ENCODE data around the gene ZER1. TPM values are rescaled to one million over a fixed set of nuclear protein-coding genes. Genes with fewer than 3 reads are reported as not detected.

The ZER1 gene
- total and polyA plus RNA-seq, 2 of the 4 experiments (the other 2 are of a cell fraction): 7.7 to 34.9 TPM

DNA sequence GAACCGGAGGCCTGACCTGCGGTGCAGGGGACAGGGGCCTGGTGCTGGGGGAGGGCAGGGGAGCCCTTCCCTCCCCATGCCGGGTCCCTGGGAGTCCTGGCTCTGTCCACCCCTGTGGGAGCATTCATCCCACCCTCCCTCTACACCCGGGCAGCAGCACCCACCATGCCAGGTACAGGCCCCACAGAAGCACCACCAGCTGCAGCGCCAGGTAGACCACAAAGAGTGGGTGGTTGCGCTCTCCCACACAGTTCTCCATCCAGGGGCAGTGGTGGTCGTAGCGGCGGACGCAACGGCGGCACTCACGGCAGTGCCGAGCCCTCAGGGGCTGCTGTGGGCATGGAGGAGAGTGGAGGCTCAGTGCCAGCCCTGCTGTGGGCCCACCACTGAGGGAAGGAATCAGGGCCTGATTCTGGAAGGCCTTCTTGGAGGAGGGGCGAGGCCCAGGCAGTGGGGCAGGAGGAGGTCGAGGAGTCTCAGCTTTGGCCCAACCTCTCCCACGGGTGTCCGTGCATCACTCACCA, 50.2 kb downstream of the ZER1 start:
- Histone ChIP-seq H3K36me3 (ENCODE audit: control insufficient read depth, insufficient read depth, low read length) (peaks cover 3% of the 10 kb centered on the region), H2AFZ (replicated peaks; ENCODE audit: low read length, poor library complexity) (no peak overlapping the region), H3K4me3 (ENCODE audit: insufficient read depth, low read depth, low read length) (no peak overlapping the region), H3K18ac (ENCODE audit: low read depth, low read length) (no peak overlapping the region), H2BK15ac (ENCODE audit: low read depth, low read length) (no peak overlapping the region), H2BK20ac (ENCODE audit: low read depth, low read length) (no peak overlapping the region), H3K27me3 (ENCODE audit: control insufficient read depth, insufficient read depth, low read length) (no peaks in the 10 kb centered on the region), H2AK5ac (ENCODE audit: low read depth, low read length) (no peak overlapping the region), H2AK9ac (replicated peaks; ENCODE audit: low read depth, low read length, poor library complexity) (no peak overlapping the region), H3K4ac (ENCODE audit: low read depth, low read length) (no peak overlapping the region), H4K5ac (ENCODE audit: low read depth, low read length) (no peak overlapping the region), H4K20me1 (ENCODE audit: insufficient read depth, low read length) (no peaks in the 10 kb centered on the region), H2BK120ac (ENCODE audit: low read depth, low read length) (no peak overlapping the region), H3K79me1 (ENCODE audit: low read depth in 1 of 2, low read length in 2 of 2) (peaks cover 3 to 15% of the 10 kb centered on the region in 2 experiments), H3K4me1 (ENCODE audit: control insufficient read depth, insufficient read depth, low read length) (peaks cover 4% of the 10 kb centered on the region; the same call in 1 of the 2 replicates), H4K91ac (ENCODE audit: insufficient read depth, low read depth, low read length) (no peak overlapping the region), H3K9me3 (ENCODE audit: control insufficient read depth, insufficient read depth, low read length) (no peaks in the 10 kb centered on the region), H4K8ac (ENCODE audit: low read depth in 2 of 2, low read length in 2 of 2) (no peak overlapping the region), H3K27ac (ENCODE audit: insufficient read depth, low read length) (no peak overlapping the region), H3K56ac (ENCODE audit: extremely low read depth, insufficient read depth, low read length) (no peak overlapping the region), H3K4me2 (ENCODE audit: low read depth, low read length) (no peak overlapping the region), H2BK5ac (ENCODE audit: low read depth, low read length, poor library complexity, severe bottlenecking) (no peak overlapping the region), H3K23ac (ENCODE audit: low read depth, low read length) (no peak overlapping the region), H3K9ac (ENCODE audit: low read depth, low read length) (no peak overlapping the region), H3K14ac (replicated peaks; ENCODE audit: low read depth, low read length) (no peak overlapping the region), H3K9me1 (ENCODE audit: insufficient read depth, low read length) (peaks cover 9% of the 10 kb centered on the region)
- DNase-seq (no peak), ATAC-seq (ENCODE audit: low read depth) (no peak)
- dilution Hi-C loops (cut with HindIII; ENCODE audit: low sequenced_read_pairs, unreplicated experiment): no loop called here
- ChIA-PET CTCF (no interaction called here), POLR2A (ENCODE audit: unreplicated experiment) (no interaction called here)
- 90% methylated on average over 2 of the region's 18 CpGs; no CpG with 5 or more reads in 1 of the 2 experiments for WGBS, 2 experiments (ENCODE audit: extremely low coverage in 2 of 2, insufficient read length in 1 of 2)
- BruUV-seq (replicated peaks): no TSS peak
- no peak for TF ChIP-seq RAD21 (IDR thresholded peaks at IDR 0.05; ENCODE audit: low read length)
- TF ChIP-seq CEBPB (IDR thresholded peaks at IDR 0.05; ENCODE audit: low read depth, low read length): no peak
- TF ChIP-seq, protein P1, sequence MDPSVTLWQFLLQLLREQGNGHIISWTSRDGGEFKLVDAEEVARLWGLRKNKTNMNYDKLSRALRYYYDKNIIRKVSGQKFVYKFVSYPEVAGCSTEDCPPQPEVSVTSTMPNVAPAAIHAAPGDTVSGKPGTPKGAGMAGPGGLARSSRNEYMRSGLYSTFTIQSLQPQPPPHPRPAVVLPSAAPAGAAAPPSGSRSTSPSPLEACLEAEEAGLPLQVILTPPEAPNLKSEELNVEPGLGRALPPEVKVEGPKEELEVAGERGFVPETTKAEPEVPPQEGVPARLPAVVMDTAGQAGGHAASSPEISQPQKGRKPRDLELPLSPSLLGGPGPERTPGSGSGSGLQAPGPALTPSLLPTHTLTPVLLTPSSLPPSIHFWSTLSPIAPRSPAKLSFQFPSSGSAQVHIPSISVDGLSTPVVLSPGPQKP (IDR thresholded peaks at IDR 0.05; ENCODE audit: borderline replicate concordance, low read depth, low read length): no peak
- no peak for TF ChIP-seq RCOR1 (IDR thresholded peaks at IDR 0.05; ENCODE audit: insufficient replicate concordance, low read length)
- TF ChIP-seq CHD1 (IDR thresholded peaks at IDR 0.05; ENCODE audit: low read depth, low read length): no peak
- TF ChIP-seq MXI1 (IDR thresholded peaks at IDR 0.05; ENCODE audit: borderline replicate concordance, low read depth, low read length): no peak
- in situ Hi-C loops (cut with MboI; ENCODE audit: low sequenced_read_pairs): no loop called here
- intact Hi-C loops (cut with micrococcal nuclease): no loop called here
